HEK293 (cell line): ENCODE data around the gene C19orf25.

ENCODE experiments used
- CTCF ChIA-PET: fragments of 350-600 bp; formaldehyde crosslinking; extraction: SDS; loops from one replicate; lab custom pipeline; 2021; ENCODE audit warnings: antibody characterized with exemption; lab: Yijun Ruan, JAX
- POLR2A ChIA-PET: fragments of 300-600 bp; formaldehyde crosslinking; extraction: SDS; loops from one replicate; lab custom pipeline; 2020; ENCODE audit warnings: antibody characterized with exemption, inconsistent platforms; lab: Yijun Ruan, JAX
- H3K27ac ChIP-seq: fragments of 200-500 bp; sonication (Bioruptor generic); 2 replicates; pipeline ENCODE4 v1.5.1; 2014; ENCODE audit warnings: low read depth, low read length, control low read depth, inconsistent platforms; ENCODE audit errors: extremely low read depth
- H3K36me3 ChIP-seq, 2 experiments: fragments of 200-500 bp in 1 of 2; sonication (Bioruptor generic) in 1 of 2; 1 replicate in 1 of 2; 2 replicates in 1 of 2; pipeline ENCODE4 v1.5.1; 2014 to 2017; ENCODE audit warnings: inconsistent platforms in 2 of 2, low read length in 2 of 2; ENCODE audit not compliant: control insufficient read depth in 2 of 2, insufficient read depth in 1 of 2
- H3K4me1 ChIP-seq: fragments of 200-500 bp; sonication (Bioruptor generic); 2 replicates; pipeline ENCODE4 v1.5.1; 2014; ENCODE audit warnings: mild to moderate bottlenecking, low read length, inconsistent platforms; ENCODE audit not compliant: control insufficient read depth, insufficient read depth
- H3K4me3 ChIP-seq: 2 replicates; pipeline ENCODE4 v1.5.1; 2011; ENCODE audit warnings: low read depth, mild to moderate bottlenecking, control low read depth, low read length, moderate library complexity
- H3K9me3 ChIP-seq: fragments of 200-500 bp; sonication (Bioruptor generic); 2 replicates; pipeline ENCODE4 v1.5.1; 2014; ENCODE audit warnings: low read depth, low read length, inconsistent platforms; ENCODE audit not compliant: control insufficient read depth, insufficient read depth
- AEBP2 ChIP-seq: fragments of 450-650 bp; formaldehyde crosslinking; IDR thresholded peaks from 2 replicates; pipeline ENCODE4 v1.5.1; 2016; ENCODE audit warnings: missing biosample characterization, missing genetic modification characterization, borderline replicate concordance
- BCL11B ChIP-seq: fragments of 450-650 bp; formaldehyde crosslinking; IDR thresholded peaks from 2 replicates; pipeline ENCODE4 v1.5.1; 2016; ENCODE audit warnings: low read depth, missing biosample characterization, missing genetic modification characterization
- FEZF1 ChIP-seq: fragments of 450-650 bp; formaldehyde crosslinking; IDR thresholded peaks from 2 replicates; pipeline ENCODE4 v1.5.1; 2016; ENCODE audit warnings: missing biosample characterization, missing genetic modification characterization
- HOXC10 ChIP-seq: sonication (generic); formaldehyde crosslinking; IDR thresholded peaks from 2 replicates; pipeline ENCODE4 v1.8.1; 2023; ENCODE audit warnings: mild to moderate bottlenecking, missing genetic modification reagents
- TCF7L2 ChIP-seq: IDR thresholded peaks from 2 replicates; pipeline ENCODE4 v1.6.1; 2011; ENCODE audit warnings: low read depth, mild to moderate bottlenecking, inconsistent platforms, low read length, moderate library complexity, borderline replicate concordance
- ZIC2 ChIP-seq: fragments of 450-650 bp; formaldehyde crosslinking; IDR thresholded peaks from 2 replicates; pipeline ENCODE4 v1.5.1; 2016; ENCODE audit warnings: missing biosample characterization, missing genetic modification characterization
- ZNF112 ChIP-seq: fragments of 450-650 bp; formaldehyde crosslinking; IDR thresholded peaks from 2 replicates; pipeline ENCODE4 v1.5.0; 2017; ENCODE audit warnings: missing biosample characterization, missing genetic modification characterization
- ZNF140 ChIP-seq: fragments of 450-650 bp; formaldehyde crosslinking; IDR thresholded peaks from 2 replicates; pipeline ENCODE4 v1.5.1; 2016; ENCODE audit warnings: missing biosample characterization, missing genetic modification characterization
- ZNF169 ChIP-seq: fragments of 450-650 bp; formaldehyde crosslinking; IDR thresholded peaks from 2 replicates; pipeline ENCODE4 v1.5.1; 2016; ENCODE audit warnings: missing biosample characterization, missing genetic modification characterization
- ZNF174 ChIP-seq: fragments of 450-650 bp; formaldehyde crosslinking; IDR thresholded peaks from 2 replicates; pipeline ENCODE4 v1.5.0; 2017; ENCODE audit warnings: missing biosample characterization, mild to moderate bottlenecking, missing genetic modification characterization
- ZNF24 ChIP-seq: fragments of 450-650 bp; formaldehyde crosslinking; IDR thresholded peaks from 2 replicates; pipeline ENCODE4 v1.5.1; 2016; ENCODE audit warnings: missing biosample characterization, missing genetic modification characterization
- ZNF544 ChIP-seq: fragments of 450-650 bp; formaldehyde crosslinking; IDR thresholded peaks from 2 replicates; pipeline ENCODE4 v1.5.0; 2017; ENCODE audit warnings: missing biosample characterization, missing genetic modification characterization
- ZNF571 ChIP-seq: fragments of 450-650 bp; formaldehyde crosslinking; IDR thresholded peaks from 2 replicates; pipeline ENCODE4 v1.5.0; 2017; ENCODE audit warnings: missing biosample characterization, missing genetic modification characterization
- ZNF621 ChIP-seq: fragments of 450-650 bp; formaldehyde crosslinking; IDR thresholded peaks from 2 replicates; pipeline ENCODE4 v1.5.1; 2017; ENCODE audit warnings: missing biosample characterization, missing genetic modification characterization
- ZNF645 ChIP-seq: fragments of 450-650 bp; formaldehyde crosslinking; IDR thresholded peaks from 2 replicates; pipeline ENCODE4; 2016; ENCODE audit warnings: missing biosample characterization, missing genetic modification characterization
- ZNF677 ChIP-seq: fragments of 450-650 bp; IDR thresholded peaks from 2 replicates; pipeline ENCODE4 v1.5.0; 2018; ENCODE audit warnings: missing biosample characterization, mild to moderate bottlenecking, missing genetic modification characterization, moderate library complexity
- ZNF768 ChIP-seq: fragments of 450-650 bp; formaldehyde crosslinking; IDR thresholded peaks from 2 replicates; pipeline ENCODE4 v1.5.1; 2018; ENCODE audit warnings: missing biosample characterization, mild to moderate bottlenecking, missing genetic modification characterization
- ZSCAN18 ChIP-seq: fragments of 450-650 bp; formaldehyde crosslinking; IDR thresholded peaks from 2 replicates; pipeline ENCODE4 v1.5.1; 2016; ENCODE audit warnings: missing biosample characterization, missing genetic modification characterization
- ZSCAN30 ChIP-seq: fragments of 450-650 bp; IDR thresholded peaks from 2 replicates; pipeline ENCODE4 v1.5.1; 2018; ENCODE audit warnings: missing biosample characterization, mild to moderate bottlenecking, missing genetic modification characterization, moderate library complexity
- ZSCAN4 ChIP-seq: fragments of 450-650 bp; formaldehyde crosslinking; IDR thresholded peaks from 2 replicates; pipeline ENCODE4 v1.5.1; 2017; ENCODE audit warnings: missing biosample characterization, missing genetic modification characterization

C19orf25 gene

GRCh38 chr19:1487576-1488281 is 8.7 kb upstream of the C19orf25 start (continued):
- TF ChIP-seq AEBP2 (tag by site-specific recombination) (no peak), ZNF24 (tag by site-specific recombination) (no peak)

GRCh38 chr19:1486720-1487575 is 7.9 kb upstream of the C19orf25 start:
- no peaks in the 10 kb centered on the region for H3K9me3 ChIP-seq
- ChIA-PET CTCF (interaction anchor here (0.7 kb wide), 1 partner anchor 21 kb away, joined by 3 read pairs; no protein-coding TSS in a partner anchor), POLR2A (no interaction called here)
- H3K4me1 ChIP-seq: peaks cover 5% of the 10 kb centered on the region
- H3K36me3 ChIP-seq: no peaks in the 10 kb centered on the region; a peak in 1 of 3 replicates
- H3K4me3 ChIP-seq: no peak overlapping the region
- TF ChIP-seq FEZF1: no peak
- no peak for TF ChIP-seq ZSCAN18 (tag by site-specific recombination)
- no peak for TF ChIP-seq ZNF544 (tag by site-specific recombination)
- TF ChIP-seq ZNF645 (tag by site-specific recombination): no peak
- TF ChIP-seq ZNF677: no peak
- no peak for TF ChIP-seq TCF7L2
- no peak for TF ChIP-seq ZNF621 (tag by site-specific recombination)
- no peak for TF ChIP-seq ZNF140 (tag by site-specific recombination)
- TF ChIP-seq ZNF112: no peak
- TF ChIP-seq ZSCAN4 (tag by site-specific recombination): no peak
- no peak overlapping the region for H3K27ac ChIP-seq

GRCh38 chr19:1483979-1484428 is 5.0 kb upstream of the C19orf25 start:
- no peak for TF ChIP-seq HOXC10 (CRISPR knock-in tag)
- no peak for TF ChIP-seq ZIC2 (tag by site-specific recombination)
- TF ChIP-seq ZNF768: no peak
- TF ChIP-seq ZSCAN30 (tag by site-specific recombination): no peak
- no peak for TF ChIP-seq TCF7L2
- no peak for TF ChIP-seq BCL11B (tag by site-specific recombination)
- no peak for TF ChIP-seq ZNF169 (tag by site-specific recombination)
- no peak for TF ChIP-seq ZNF571 (tag by site-specific recombination)
- no peak for TF ChIP-seq ZNF174
- ChIA-PET CTCF (no interaction called here), POLR2A (no interaction called here)
- Histone ChIP-seq H3K4me3 (no peak overlapping the region), H3K27ac (no peak overlapping the region), H3K4me1 (no peaks in the 10 kb centered on the region), H3K9me3 (no peaks in the 10 kb centered on the region), H3K36me3 (no peaks in the 10 kb centered on the region; a peak in 1 of 3 replicates)
